Panc1 (cell line): ENCODE measurements around the gene SLC66A2.

Source experiments
- CTCF ChIP-seq: fragments of 450-650 bp; IDR thresholded peaks from 2 replicates; pipeline ENCODE4 v1.5.1; 2017; ENCODE audit warnings: mild to moderate bottlenecking
- POLR2AphosphoS5 ChIP-seq: IDR thresholded peaks from 2 replicates; pipeline ENCODE4 v1.6.1; 2012; ENCODE audit warnings: mild to moderate bottlenecking, low read depth, low read length, moderate library complexity
- REST ChIP-seq, 2 experiments: IDR thresholded peaks; 2 replicates each; pipeline ENCODE4 v1.6.1; 2011 to 2012; ENCODE audit warnings: low read depth in 2 of 2, control low read depth in 1 of 2, low read length in 1 of 2, mild to moderate bottlenecking in 1 of 2, moderate library complexity in 1 of 2; ENCODE audit not compliant: insufficient read depth in 1 of 2
- SIN3A ChIP-seq: IDR thresholded peaks from 2 replicates; pipeline ENCODE4 v1.6.1; 2012; ENCODE audit warnings: low read depth, mild to moderate bottlenecking, low read length, moderate library complexity, borderline replicate concordance; ENCODE audit not compliant: insufficient read depth
- TCF7L2 ChIP-seq: IDR thresholded peaks from 2 replicates; pipeline ENCODE4 v1.6.1; 2011; ENCODE audit warnings: mild to moderate bottlenecking, low read depth, low read length, inconsistent platforms

- TF ChIP-seq REST (IDR thresholded peaks at IDR 0.05; ENCODE audit: insufficient read depth in 1 of 2, low read depth in 2 of 2, low read length in 1 of 2) (no peak), POLR2AphosphoS5 (no peak), CTCF (no peak), TCF7L2 (no peak), SIN3A (no peak)
These were observed 39.0 kb downstream of the SLC66A2 start for GRCh38 chr18:79912409-79912991.
